Ascending aorta (tissue), 2 donors: Measurements from ENCODE around the gene CCDC43. TPM values are rescaled to one million over a fixed set of nuclear protein-coding genes. Genes with fewer than 3 reads are reported as not detected.
A peak's percentile ranks its signal among the peaks of the same experiment; 100 is the strongest.
"Not testable (repeated sequence)": the region's sequence is repeated elsewhere in the genome, so short reads cannot be mapped to it uniquely, and the experiment has no call there.

Source experiments
- DNase-seq, 2 donors: peaks; one replicate each; pipeline ENCODE4 v3.0.0-alpha.2; 2019; ENCODE audit warnings: low spot score in 2 of 2
- H3K27ac ChIP-seq, 2 donors: fragments of 200-600 bp; sonication (generic); one replicate each; pipeline ENCODE4 v1.5.1; 2016 to 2017; ENCODE audit warnings: mild to moderate bottlenecking in 1 of 2
- H3K27me3 ChIP-seq: fragments of 200-600 bp; sonication (generic); one replicate; pipeline ENCODE4 v1.5.1; 2017
- H3K36me3 ChIP-seq, 2 donors: fragments of 200-600 bp; sonication (generic); one replicate each; pipeline ENCODE4 v1.5.1; 2016
- H3K4me1 ChIP-seq, 2 donors: fragments of 200-600 bp; sonication (generic); one replicate each; pipeline ENCODE4 v1.5.1; 2016 to 2017; ENCODE audit warnings: mild to moderate bottlenecking in 1 of 2
- H3K4me3 ChIP-seq, 2 donors: fragments of 200-600 bp; sonication (generic); one replicate each; pipeline ENCODE4 v1.5.1; 2016 to 2017; ENCODE audit warnings: mild to moderate bottlenecking in 1 of 2
- H3K9me3 ChIP-seq, 2 donors: fragments of 200-600 bp; sonication (generic); one replicate each; pipeline ENCODE4 v1.5.1; 2016
- intact Hi-C: fragments of 100-400 bp; cut with DNase I; formaldehyde crosslinking; loops from one replicate; pipeline ENCODE4 v1.15.1; 2023
- total RNA-seq: library from RNA; depleted of rRNA; stranded (reverse); fragments of >200 nt; gene quantifications from one replicate; pipeline ENCODE4 v1.1.0, GENCODE V29; 2016
- TF ChIP-seq, protein P1 (sequence below), 3 experiments: fragments of 200-600 bp in 2 of 3; fragments of 450-650 bp in 1 of 3; sonication (generic) in 2 of 3; IDR thresholded peaks; one replicate each; pipeline ENCODE4 v1.5.1; 2016 to 2019; ENCODE audit warnings: antibody characterized with exemption in 3 of 3, mild to moderate bottlenecking in 1 of 3, moderate library complexity in 1 of 3

Gene CCDC43
- total RNA-seq, 1 donor from 2014 or later = 2.6 TPM

DNA sequence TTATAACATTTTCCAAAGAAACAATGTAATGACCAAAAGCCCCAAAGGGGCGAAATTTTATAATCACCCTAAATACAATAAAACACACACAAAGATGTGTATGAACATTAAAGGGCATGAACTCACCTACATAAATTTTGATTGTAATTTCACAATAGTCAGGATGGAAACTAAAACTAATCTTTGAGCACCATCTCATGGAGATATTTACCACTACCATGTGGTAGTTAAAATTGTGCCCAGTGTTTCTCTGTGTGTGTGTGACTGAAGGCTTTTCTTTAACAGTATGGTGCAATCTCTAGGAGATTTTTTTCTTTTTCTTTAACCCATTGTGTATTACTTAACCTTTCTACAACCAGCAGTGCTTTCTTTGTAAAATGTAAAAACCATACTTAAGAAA, 53.0 kb downstream of the CCDC43 start:
- Histone ChIP-seq H3K9me3 (no peaks in the 10 kb centered on the region), H3K4me1 (no peaks in the 10 kb centered on the region), H3K27ac (no peak overlapping the region), H3K27me3 (no peaks in the 10 kb centered on the region), H3K4me3 (no peak overlapping the region), H3K36me3 (no peaks in the 10 kb centered on the region)
- TF ChIP-seq, protein P1, sequence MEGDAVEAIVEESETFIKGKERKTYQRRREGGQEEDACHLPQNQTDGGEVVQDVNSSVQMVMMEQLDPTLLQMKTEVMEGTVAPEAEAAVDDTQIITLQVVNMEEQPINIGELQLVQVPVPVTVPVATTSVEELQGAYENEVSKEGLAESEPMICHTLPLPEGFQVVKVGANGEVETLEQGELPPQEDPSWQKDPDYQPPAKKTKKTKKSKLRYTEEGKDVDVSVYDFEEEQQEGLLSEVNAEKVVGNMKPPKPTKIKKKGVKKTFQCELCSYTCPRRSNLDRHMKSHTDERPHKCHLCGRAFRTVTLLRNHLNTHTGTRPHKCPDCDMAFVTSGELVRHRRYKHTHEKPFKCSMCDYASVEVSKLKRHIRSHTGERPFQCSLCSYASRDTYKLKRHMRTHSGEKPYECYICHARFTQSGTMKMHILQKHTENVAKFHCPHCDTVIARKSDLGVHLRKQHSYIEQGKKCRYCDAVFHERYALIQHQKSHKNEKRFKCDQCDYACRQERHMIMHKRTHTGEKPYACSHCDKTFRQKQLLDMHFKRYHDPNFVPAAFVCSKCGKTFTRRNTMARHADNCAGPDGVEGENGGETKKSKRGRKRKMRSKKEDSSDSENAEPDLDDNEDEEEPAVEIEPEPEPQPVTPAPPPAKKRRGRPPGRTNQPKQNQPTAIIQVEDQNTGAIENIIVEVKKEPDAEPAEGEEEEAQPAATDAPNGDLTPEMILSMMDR (IDR thresholded peaks at IDR 0.05) = peak; percentile 50 to 70 (median 67)
- no peak for DNase-seq
- intact Hi-C loops = loop anchor here (1.0 to 2.0 kb wide), 2 partner anchors 78 to 103 kb away; no protein-coding TSS in a partner anchor

DNA sequence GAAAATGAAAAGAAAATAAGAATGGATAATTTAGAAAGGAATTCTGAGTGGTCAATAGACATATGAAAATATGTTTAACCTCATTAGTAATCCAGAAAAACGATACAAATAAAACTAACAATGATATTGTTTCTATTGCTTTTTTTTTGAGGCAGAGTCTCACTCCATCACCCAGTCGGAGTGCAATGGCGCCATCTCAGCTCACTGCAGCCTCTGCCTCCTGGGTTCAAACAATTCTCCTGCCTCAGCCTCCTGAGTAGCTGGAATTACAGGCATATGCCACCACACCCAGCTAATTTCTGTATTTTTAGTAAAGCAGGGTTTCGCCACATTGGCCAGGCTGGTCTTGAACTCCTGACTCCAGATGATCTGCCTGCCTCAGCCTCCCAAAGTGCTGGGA, 55.2 kb downstream of the CCDC43 start:
- H3K4me1 ChIP-seq, H3K27me3 ChIP-seq, H3K4me3 ChIP-seq, H3K27ac ChIP-seq, H3K36me3 ChIP-seq, H3K9me3 ChIP-seq: not testable (repeated sequence)
- intact Hi-C loops = loop anchor here (5.0 kb wide), 1 partner anchor 52 kb away; no protein-coding TSS in a partner anchor
- peak in 1 of 2 donors; percentile 24 for DNase-seq

DNA sequence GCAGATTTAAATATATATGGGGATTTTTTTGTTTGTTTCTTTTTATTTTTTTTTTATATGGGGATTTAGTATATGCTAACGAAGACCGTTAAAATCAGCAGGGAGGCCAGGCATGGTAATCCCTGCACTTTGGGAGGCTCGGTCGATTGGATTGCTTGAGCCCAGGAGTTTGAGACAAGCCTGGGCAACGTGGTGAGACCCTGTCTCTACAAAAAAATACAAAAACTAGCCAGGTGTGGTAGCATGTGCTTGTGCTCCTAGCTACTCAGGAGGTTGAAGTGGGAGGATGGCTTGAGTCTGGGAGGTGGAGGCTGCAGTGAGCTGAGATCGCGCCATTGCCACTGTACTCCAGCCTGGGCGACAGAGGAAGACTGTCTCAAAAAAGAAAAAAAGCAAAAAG, 55.6 kb downstream of the CCDC43 start:
- intact Hi-C loops = loop anchor here (5.0 kb wide), 1 partner anchor 52 kb away; no protein-coding TSS in a partner anchor

DNA sequence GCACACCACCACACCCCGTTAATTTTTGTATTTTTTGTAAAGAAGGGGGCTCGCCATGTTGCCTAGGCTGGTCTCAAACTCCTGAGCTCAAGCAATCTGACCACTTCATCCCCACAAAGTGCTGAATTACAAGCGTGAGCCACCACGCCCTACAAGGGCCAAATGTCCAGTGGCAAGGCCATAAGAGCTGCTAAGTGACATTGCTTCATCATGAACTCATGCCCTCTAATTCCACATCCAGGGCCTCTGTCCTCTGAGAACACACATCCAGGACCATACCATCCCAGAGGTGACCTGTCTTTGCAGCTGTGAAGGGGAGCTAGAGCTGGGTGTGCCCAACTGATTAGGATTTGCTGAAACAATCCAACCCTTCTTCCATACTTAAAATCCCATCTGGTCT, 58.9 kb downstream of the CCDC43 start:
- intact Hi-C loops = loop anchor here (5.0 kb wide), 1 partner anchor 48 kb away; no protein-coding TSS in a partner anchor
- Histone ChIP-seq H3K9me3 (no peaks in the 10 kb centered on the region), H3K27ac (no peak overlapping the region), H3K4me1 (no peaks in the 10 kb centered on the region), H3K27me3 (no peaks in the 10 kb centered on the region), H3K36me3 (no peaks in the 10 kb centered on the region), H3K4me3 (no peak overlapping the region)
- TF ChIP-seq, protein P1 (IDR thresholded peaks at IDR 0.05) = no peak
- no peak for DNase-seq

More for the DNA sequence above, 55.6 kb downstream of the CCDC43 start:
- DNase-seq = peak in 1 of 2 donors; percentile 5
- no peaks in the 10 kb centered on the region for H3K27me3 ChIP-seq
- H3K27ac ChIP-seq = no peak overlapping the region
- no peaks in the 10 kb centered on the region for H3K4me1 ChIP-seq
- H3K9me3 ChIP-seq = no peaks in the 10 kb centered on the region
- TF ChIP-seq, protein P1 (IDR thresholded peaks at IDR 0.05) = no peak
- H3K36me3 ChIP-seq = no peaks in the 10 kb centered on the region
- H3K4me3 ChIP-seq = no peak overlapping the region

GRCh38 chr17:44629314-44629713, 60.3 kb downstream of the CCDC43 start:
- H3K36me3 ChIP-seq = no peaks in the 10 kb centered on the region
- H3K27me3 ChIP-seq = no peaks in the 10 kb centered on the region
- no peaks in the 10 kb centered on the region for H3K9me3 ChIP-seq
- intact Hi-C loops = no loop called here
- H3K4me1 ChIP-seq = no peaks in the 10 kb centered on the region
- H3K27ac ChIP-seq = no peak overlapping the region
- no peak overlapping the region for H3K4me3 ChIP-seq
- TF ChIP-seq, protein P1 (IDR thresholded peaks at IDR 0.05) = no peak
- no peak for DNase-seq

DNA sequence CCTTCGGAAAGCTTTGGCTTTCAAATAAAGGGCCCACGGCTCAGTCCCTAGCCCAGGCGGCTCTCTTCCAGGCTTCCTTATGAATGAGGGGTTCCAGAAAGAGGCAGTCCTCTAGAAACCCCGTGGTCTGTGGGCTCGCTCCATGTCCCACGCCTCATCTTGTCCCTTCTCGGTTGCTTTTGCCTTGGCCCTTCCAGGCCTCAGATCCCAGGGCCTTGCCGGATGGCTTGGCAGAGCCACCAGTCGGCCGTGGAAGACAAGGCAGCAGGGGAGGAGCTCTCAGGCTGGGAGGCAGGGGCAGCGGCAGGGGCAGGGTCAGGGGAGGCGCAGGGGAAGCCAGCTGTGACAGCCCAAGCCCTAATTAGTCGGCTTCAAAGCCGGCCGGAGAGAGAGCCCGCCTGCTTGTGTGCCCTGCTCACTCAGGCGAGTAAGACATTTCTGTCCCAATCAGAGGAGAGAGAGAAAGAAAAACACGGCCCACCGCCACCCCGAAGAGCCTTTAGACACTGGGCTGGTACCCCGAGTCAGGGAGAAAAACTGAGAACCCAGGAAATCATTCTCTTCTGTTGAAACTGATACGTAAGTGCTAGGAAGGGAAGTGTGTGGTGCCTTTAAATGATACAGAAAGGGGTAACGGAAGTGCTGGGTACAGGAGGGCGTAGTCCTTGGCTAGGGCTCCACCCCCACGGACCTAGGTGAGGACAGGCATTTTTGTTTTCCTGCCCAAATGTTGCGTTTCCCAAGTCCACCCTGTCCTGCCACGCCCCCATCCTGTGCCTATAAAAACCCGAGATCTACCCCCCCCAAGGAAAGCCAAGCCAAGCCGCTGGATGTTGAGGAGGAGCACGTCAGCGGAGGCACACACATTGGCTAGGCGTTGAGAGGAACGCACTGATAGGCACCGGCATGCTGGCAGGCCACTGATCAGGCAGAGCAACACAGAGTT, 61.1 kb downstream of the CCDC43 start:
- Histone ChIP-seq H3K36me3 (no peaks in the 10 kb centered on the region), H3K4me1 (no peaks in the 10 kb centered on the region), H3K4me3 (peak overlapping the region in 1 of 2 donors; percentile 4), H3K27me3 (no peaks in the 10 kb centered on the region), H3K27ac (no peak overlapping the region), H3K9me3 (no peaks in the 10 kb centered on the region)
- TF ChIP-seq, protein P1 (IDR thresholded peaks at IDR 0.05) = no peak
- no peak for DNase-seq
- intact Hi-C loops = no loop called here
